OCI-LY7 (cell line): ENCODE results near the gene F2R. TPM values are rescaled to one million over a fixed set of nuclear protein-coding genes. Genes with fewer than 3 reads are reported as not detected.

Experiments
- BruUV-seq: library from RNA; stranded (reverse); fragments of 400-500 nt; replicated peaks from 2 replicates; lab custom pipeline; 2021; lab: Mats Ljungman, UMichigan
- CTCF ChIA-PET: fragments of 300-600 bp; sonication (Branson Sonifier 250); formaldehyde crosslinking; loops from one replicate; lab custom pipeline; 2022; ENCODE audit warnings: antibody characterized with exemption; ENCODE audit not compliant: unreplicated experiment; lab: Charles Lee
- POLR2A ChIA-PET: fragments of 300-600 bp; sonication (Branson Sonifier 250); formaldehyde crosslinking; loops from one replicate; lab custom pipeline; 2022; ENCODE audit warnings: antibody characterized with exemption; lab: Charles Lee
- DNase-seq: peaks from one replicate; pipeline ENCODE4 v3.0.0-alpha.2; 2015; ENCODE audit warnings: low spot score
- H2AFZ ChIP-seq: fragments of 200-600 bp; sonication (generic), shearing (Covaris generic); 2 replicates; pipeline ENCODE4 v1.6.1; 2014; ENCODE audit warnings: mild to moderate bottlenecking, antibody characterized with exemption, low read length, moderate library complexity
- H3K27ac ChIP-seq: fragments of 200-600 bp; sonication (generic); 2 replicates; pipeline ENCODE4 v1.5.1; 2014; ENCODE audit warnings: mixed run types, low read depth, mild to moderate bottlenecking, moderate library complexity, low read length, inconsistent platforms; ENCODE audit not compliant: poor library complexity, severe bottlenecking
- H3K36me3 ChIP-seq: fragments of 200-600 bp; sonication (generic); 2 replicates; pipeline ENCODE4 v1.6.1; 2014; ENCODE audit warnings: mild to moderate bottlenecking, antibody characterized with exemption, low read length, moderate library complexity, mixed read lengths; ENCODE audit not compliant: insufficient read depth
- H3K4me1 ChIP-seq: fragments of 200-600 bp; sonication (generic); 2 replicates; pipeline ENCODE4 v1.5.1; 2014; ENCODE audit warnings: mild to moderate bottlenecking, low read length; ENCODE audit not compliant: insufficient read depth, poor library complexity, severe bottlenecking
- H3K4me2 ChIP-seq: fragments of 200-600 bp; sonication (generic); 2 replicates; pipeline ENCODE4 v1.6.1; 2014; ENCODE audit warnings: mild to moderate bottlenecking, low read length
- H3K4me3 ChIP-seq: fragments of 200-600 bp; sonication (generic); 2 replicates; pipeline ENCODE4 v1.5.1; 2014; ENCODE audit warnings: mild to moderate bottlenecking, low read depth, low read length; ENCODE audit not compliant: poor library complexity, severe bottlenecking
- H3K79me2 ChIP-seq: fragments of 200-600 bp; sonication (generic); 2 replicates; pipeline ENCODE4 v1.6.1; 2016; ENCODE audit warnings: low read depth, mild to moderate bottlenecking, low read length, moderate library complexity, mixed read lengths; ENCODE audit not compliant: insufficient read depth
- H3K9me2 ChIP-seq: fragments of 200-600 bp; sonication (generic); 2 replicates; pipeline ENCODE4 v1.6.1; 2016; ENCODE audit warnings: mild to moderate bottlenecking, low read length, mixed read lengths; ENCODE audit not compliant: insufficient read depth
- H3K9me3 ChIP-seq: fragments of 200-600 bp; sonication (generic); 2 replicates; pipeline ENCODE4 v1.6.1; 2014; ENCODE audit warnings: mild to moderate bottlenecking, mixed run types, low read length, mixed read lengths
- H4K20me1 ChIP-seq: fragments of 200-600 bp; sonication (generic); 2 replicates; pipeline ENCODE4 v1.6.1; 2014; ENCODE audit warnings: mild to moderate bottlenecking, antibody characterized with exemption, low read length, moderate library complexity, mixed read lengths; ENCODE audit not compliant: insufficient read depth
- EZH2phosphoT487 ChIP-seq: fragments of 200-600 bp; sonication (generic); IDR thresholded peaks from 2 replicates; pipeline ENCODE4 v1.6.1; 2018; ENCODE audit warnings: low read depth, borderline replicate concordance, mild to moderate bottlenecking, mixed run types, antibody characterized with exemption, low read length, moderate library complexity, mixed read lengths
- intact Hi-C: fragments of 100-400 bp; cut with micrococcal nuclease; formaldehyde crosslinking; loops from one replicate; pipeline ENCODE4 v1.10.0; 2022; ENCODE audit not compliant: unreplicated experiment
- total RNA-seq, 2 experiments: library from RNA; depleted of rRNA in 1 of 2; stranded (reverse); fragments of >200 nt in 1 of 2; shearing (Covaris generic) in 1 of 2; gene quantifications; 2 replicates each; pipeline ENCODE4 v1.2.3, GENCODE V29; 2014 to 2022
- TF ChIP-seq, protein P1 (sequence below): fragments of 200-600 bp; sonication (generic); conservative IDR thresholded peaks from 2 replicates; pipeline ENCODE4 v1.5.1; 2014; ENCODE audit warnings: mild to moderate bottlenecking, antibody characterized with exemption, low read length, moderate library complexity, mixed read lengths

Gene F2R
- total RNA-seq, 2 experiments from 2014 or later: 0.08 TPM; not detected in 1

- no peak overlapping the region for H2AFZ ChIP-seq
- no peaks in the 10 kb centered on the region for H3K4me1 ChIP-seq
- H3K79me2 ChIP-seq: no peaks in the 10 kb centered on the region
- H4K20me1 ChIP-seq: no peaks in the 10 kb centered on the region
- H3K4me2 ChIP-seq: no peak overlapping the region
- H3K27ac ChIP-seq: no peak overlapping the region
- no peaks in the 10 kb centered on the region for H3K9me2 ChIP-seq
- peaks cover 43% of the 10 kb centered on the region for H3K36me3 ChIP-seq
- intact Hi-C loops: no loop called here
- BruUV-seq: no TSS peak
- TF ChIP-seq, protein P1, sequence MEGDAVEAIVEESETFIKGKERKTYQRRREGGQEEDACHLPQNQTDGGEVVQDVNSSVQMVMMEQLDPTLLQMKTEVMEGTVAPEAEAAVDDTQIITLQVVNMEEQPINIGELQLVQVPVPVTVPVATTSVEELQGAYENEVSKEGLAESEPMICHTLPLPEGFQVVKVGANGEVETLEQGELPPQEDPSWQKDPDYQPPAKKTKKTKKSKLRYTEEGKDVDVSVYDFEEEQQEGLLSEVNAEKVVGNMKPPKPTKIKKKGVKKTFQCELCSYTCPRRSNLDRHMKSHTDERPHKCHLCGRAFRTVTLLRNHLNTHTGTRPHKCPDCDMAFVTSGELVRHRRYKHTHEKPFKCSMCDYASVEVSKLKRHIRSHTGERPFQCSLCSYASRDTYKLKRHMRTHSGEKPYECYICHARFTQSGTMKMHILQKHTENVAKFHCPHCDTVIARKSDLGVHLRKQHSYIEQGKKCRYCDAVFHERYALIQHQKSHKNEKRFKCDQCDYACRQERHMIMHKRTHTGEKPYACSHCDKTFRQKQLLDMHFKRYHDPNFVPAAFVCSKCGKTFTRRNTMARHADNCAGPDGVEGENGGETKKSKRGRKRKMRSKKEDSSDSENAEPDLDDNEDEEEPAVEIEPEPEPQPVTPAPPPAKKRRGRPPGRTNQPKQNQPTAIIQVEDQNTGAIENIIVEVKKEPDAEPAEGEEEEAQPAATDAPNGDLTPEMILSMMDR: no peak
- TF ChIP-seq EZH2phosphoT487: no peak
- DNase-seq: no peak
- POLR2A ChIA-PET: no interaction called here
- H3K4me3 ChIP-seq: no peak overlapping the region
- CTCF ChIA-PET: no interaction called here
- H3K9me3 ChIP-seq: no peaks in the 10 kb centered on the region
Observed at GRCh38 chr5:76692651-76693050, 23.3 kb upstream of the F2R start.

- Histone ChIP-seq H4K20me1 (no peaks in the 10 kb centered on the region), H3K4me2 (no peak overlapping the region), H3K4me1 (no peaks in the 10 kb centered on the region), H3K9me3 (no peaks in the 10 kb centered on the region), H3K36me3 (peaks cover 48% of the 10 kb centered on the region), H2AFZ (no peak overlapping the region), H3K9me2 (no peaks in the 10 kb centered on the region), H3K79me2 (no peaks in the 10 kb centered on the region), H3K27ac (no peak overlapping the region), H3K4me3 (no peak overlapping the region)
- CTCF ChIA-PET: no interaction called here
- intact Hi-C loops: no loop called here
- TF ChIP-seq EZH2phosphoT487: no peak
- TF ChIP-seq, protein P1: no peak
- POLR2A ChIA-PET: interaction anchor here (0.6 kb wide), 1 partner anchor 33 kb away, joined by 3 read pairs; no protein-coding TSS in a partner anchor
- no peak for DNase-seq
- no TSS peak for BruUV-seq
Observed at GRCh38 chr5:76693141-76693540, 22.8 kb upstream of the F2R start.

GRCh38 chr5:76694317-76694716 is 21.6 kb upstream of the F2R start:
- H3K27ac ChIP-seq: no peak overlapping the region
- H2AFZ ChIP-seq: no peak overlapping the region
- H3K4me2 ChIP-seq: no peak overlapping the region
- intact Hi-C loops: no loop called here
- H3K36me3 ChIP-seq: peaks cover 57% of the 10 kb centered on the region
- H3K4me1 ChIP-seq: no peaks in the 10 kb centered on the region
- DNase-seq: no peak
- BruUV-seq: no TSS peak
- H3K9me3 ChIP-seq: no peaks in the 10 kb centered on the region
- TF ChIP-seq, protein P1: no peak
- TF ChIP-seq EZH2phosphoT487: no peak
- H3K79me2 ChIP-seq: no peaks in the 10 kb centered on the region
- ChIA-PET POLR2A (no interaction called here), CTCF (no interaction called here)
- no peaks in the 10 kb centered on the region for H4K20me1 ChIP-seq
- no peak overlapping the region for H3K4me3 ChIP-seq
- H3K9me2 ChIP-seq: no peaks in the 10 kb centered on the region
